Right lobe of liver (tissue), 4 donors: ENCODE measurements around the gene DAGLA.

ENCODE experiments used
- CTCF ChIP-seq, 4 donors: fragments of 200-600 bp in 3 of 4; fragments of 450-650 bp in 1 of 4; IDR thresholded peaks; one replicate each; pipeline versions ENCODE4 v1.5.1 to v1.8.0; 2016 to 2022; ENCODE audit warnings: antibody characterized with exemption in 4 of 4, mild to moderate bottlenecking in 2 of 4
- POLR2A ChIP-seq: fragments of 450-650 bp; IDR thresholded peaks from one replicate; pipeline ENCODE4 v1.6.1; 2017; ENCODE audit warnings: antibody characterized with exemption, mild to moderate bottlenecking
- donor health status: DM: no; HTN: no; CAD: no.
- donor health status: DM: no; HTN: no; CAD: no.
- donor health status: DM: no; HTN: yes; CAD: no.

DNA sequence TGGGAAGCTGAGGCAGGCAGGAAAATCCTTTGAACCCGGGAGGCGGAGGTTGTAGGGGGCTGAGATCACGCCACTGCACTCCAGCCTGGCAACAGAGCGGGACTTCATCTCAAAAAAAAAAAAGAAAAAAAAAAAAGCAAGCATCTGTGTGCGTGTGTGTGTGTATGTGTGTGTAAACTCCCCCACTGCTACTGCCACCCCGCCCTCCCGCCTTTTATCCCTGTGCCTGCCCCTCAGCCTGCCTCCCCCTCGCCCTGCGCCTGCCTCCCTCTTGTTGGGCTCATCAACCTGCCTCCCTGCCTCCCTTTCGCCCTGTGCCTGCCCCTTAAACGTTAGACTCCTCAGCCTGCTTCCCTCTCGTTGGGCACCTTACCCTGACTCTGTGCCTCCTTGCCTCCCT is 94.2 kb downstream of the DAGLA start:
- TF ChIP-seq POLR2A: no peak
- TF ChIP-seq CTCF (IDR thresholded peaks at IDR 0.05): no peak
